HG03460 (cell line): ENCODE results near the gene AMD1.
"Not testable (repeated sequence)": the region's sequence is repeated elsewhere in the genome, so short reads cannot be mapped to it uniquely, and the experiment has no call there.

ENCODE experiments used
- ATAC-seq: cut with Tn5 transposase; IDR thresholded peaks from one replicate; pipeline ENCODE4 v1.9.1; 2021; ENCODE audit not compliant: unreplicated experiment

AMD1 gene

GRCh38 chr6:110873981-110874879, at the start of gene AMD1:
Gene AMD1, plus strand, starts transcription at chr6:110874785. Its CDS starts 321 bp downstream, at chr6:110875106.
- peak; percentile 63 for ATAC-seq

- no peak for ATAC-seq
Measured at GRCh38 chr6:110826236-110827129, 48.1 kb upstream of the AMD1 start.

- ATAC-seq = no peak
Measured at GRCh38 chr6:110828396-110828795, 46.2 kb upstream of the AMD1 start.

- no peak for ATAC-seq
Measured at GRCh38 chr6:110831405-110831804, 43.2 kb upstream of the AMD1 start.

- ATAC-seq = no peak
Measured at GRCh38 chr6:110833831-110834230, 40.8 kb upstream of the AMD1 start.

- ATAC-seq = not testable (repeated sequence)
Measured at GRCh38 chr6:110835751-110836150, 38.8 kb upstream of the AMD1 start.

GRCh38 chr6:110841266-110841665, 33.3 kb upstream of the AMD1 start:
- ATAC-seq = no peak

- ATAC-seq = no peak
Measured at GRCh38 chr6:110849781-110850180, 24.8 kb upstream of the AMD1 start.

GRCh38 chr6:110852773-110853172, 21.8 kb upstream of the AMD1 start:
- no peak for ATAC-seq

GRCh38 chr6:110853754-110854477, 20.7 kb upstream of the AMD1 start:
- ATAC-seq = no peak

GRCh38 chr6:110856296-110856695, 18.3 kb upstream of the AMD1 start:
- no peak for ATAC-seq

- no peak for ATAC-seq
Measured at GRCh38 chr6:110858016-110858415, 16.6 kb upstream of the AMD1 start.

GRCh38 chr6:110858562-110859214, 15.9 kb upstream of the AMD1 start:
- no peak for ATAC-seq

- no peak for ATAC-seq
Measured at GRCh38 chr6:110859335-110859792, 15.2 kb upstream of the AMD1 start.

- no peak for ATAC-seq
Measured at GRCh38 chr6:110864824-110865223, 9.8 kb upstream of the AMD1 start.

- peak; percentile 19 for ATAC-seq
Measured at GRCh38 chr6:110874880-110875547, 429 bp downstream of the AMD1 start.

GRCh38 chr6:110875548-110876169, 1.1 kb downstream of the AMD1 start:
- ATAC-seq = peak; percentile 19

GRCh38 chr6:110876170-110876773, 1.7 kb downstream of the AMD1 start:
- ATAC-seq = peak; percentile 43
